OCI-M1 (cell line): ENCODE data around the gene BFSP2.
"Not testable (repeated sequence)": the region's sequence is repeated elsewhere in the genome, so short reads cannot be mapped to it uniquely, and the experiment has no call there.

Experiments used
- DNase-seq: peaks from one replicate; lab custom pipeline; 2025; lab: John Stamatoyannopoulos, UW

The BFSP2 gene

DNA sequence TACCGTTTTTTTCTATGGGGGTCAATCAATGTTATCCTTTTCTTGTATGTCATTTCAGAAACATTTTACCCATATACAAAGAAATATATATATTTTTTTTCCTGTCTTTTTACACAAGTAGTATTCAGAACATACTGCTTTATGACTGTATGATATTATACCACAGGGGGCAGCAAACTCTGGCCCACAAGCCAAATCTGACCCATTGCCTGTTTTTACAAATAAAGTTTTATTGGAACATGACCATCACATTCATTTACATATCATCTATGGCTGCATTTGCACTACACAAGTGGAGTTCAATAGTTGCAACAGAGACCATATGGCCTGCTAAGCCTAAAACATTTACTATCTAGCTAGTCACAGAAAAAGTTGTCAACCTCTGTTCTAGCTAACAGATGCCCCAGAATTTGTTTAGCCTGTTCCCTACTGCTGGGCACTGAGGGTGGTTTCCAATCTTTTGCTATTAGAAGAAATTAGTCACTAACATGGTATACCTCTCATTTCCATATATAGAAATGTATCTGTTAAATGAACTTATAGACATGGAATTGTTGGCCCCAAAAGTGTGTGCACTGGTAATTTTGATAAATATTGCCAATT, 57.7 kb downstream of the BFSP2 start:
- DNase-seq, result peak; percentile 56

GRCh38 chr3:133459400-133459799, 59.5 kb downstream of the BFSP2 start:
- no peak for DNase-seq

- no peak for DNase-seq
Measured at GRCh38 chr3:133460809-133461208, 61.0 kb downstream of the BFSP2 start.

GRCh38 chr3:133461291-133461690, 61.4 kb downstream of the BFSP2 start:
- DNase-seq, result no peak

DNA sequence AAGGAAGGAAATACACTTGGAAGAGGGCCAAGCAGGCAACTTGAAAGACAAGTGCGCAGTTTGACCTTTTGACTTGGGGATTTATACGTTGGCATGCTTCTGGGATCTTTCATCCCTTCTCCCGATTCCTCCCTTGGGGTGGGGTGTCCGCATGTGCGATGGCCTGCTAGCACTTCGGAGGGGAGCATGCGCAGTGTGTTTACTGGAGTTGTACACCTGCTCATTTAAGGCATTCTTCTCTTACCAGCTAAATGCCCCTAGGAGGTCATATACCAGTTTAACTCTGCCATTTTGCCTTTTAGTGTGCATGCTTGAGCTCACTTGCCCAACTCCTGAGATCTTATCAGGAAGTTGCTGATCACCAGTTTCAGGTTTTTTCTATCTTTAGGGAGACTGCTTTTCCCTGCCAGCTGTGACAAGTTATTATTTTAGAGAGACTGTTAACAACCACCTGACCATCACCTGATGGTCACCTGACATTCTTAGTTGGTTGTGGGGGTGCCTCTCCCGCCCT, 63.5 kb downstream of the BFSP2 start:
- DNase-seq, result no peak

GRCh38 chr3:133464573-133464972, 64.7 kb downstream of the BFSP2 start:
- DNase-seq, result peak; percentile 71

DNA sequence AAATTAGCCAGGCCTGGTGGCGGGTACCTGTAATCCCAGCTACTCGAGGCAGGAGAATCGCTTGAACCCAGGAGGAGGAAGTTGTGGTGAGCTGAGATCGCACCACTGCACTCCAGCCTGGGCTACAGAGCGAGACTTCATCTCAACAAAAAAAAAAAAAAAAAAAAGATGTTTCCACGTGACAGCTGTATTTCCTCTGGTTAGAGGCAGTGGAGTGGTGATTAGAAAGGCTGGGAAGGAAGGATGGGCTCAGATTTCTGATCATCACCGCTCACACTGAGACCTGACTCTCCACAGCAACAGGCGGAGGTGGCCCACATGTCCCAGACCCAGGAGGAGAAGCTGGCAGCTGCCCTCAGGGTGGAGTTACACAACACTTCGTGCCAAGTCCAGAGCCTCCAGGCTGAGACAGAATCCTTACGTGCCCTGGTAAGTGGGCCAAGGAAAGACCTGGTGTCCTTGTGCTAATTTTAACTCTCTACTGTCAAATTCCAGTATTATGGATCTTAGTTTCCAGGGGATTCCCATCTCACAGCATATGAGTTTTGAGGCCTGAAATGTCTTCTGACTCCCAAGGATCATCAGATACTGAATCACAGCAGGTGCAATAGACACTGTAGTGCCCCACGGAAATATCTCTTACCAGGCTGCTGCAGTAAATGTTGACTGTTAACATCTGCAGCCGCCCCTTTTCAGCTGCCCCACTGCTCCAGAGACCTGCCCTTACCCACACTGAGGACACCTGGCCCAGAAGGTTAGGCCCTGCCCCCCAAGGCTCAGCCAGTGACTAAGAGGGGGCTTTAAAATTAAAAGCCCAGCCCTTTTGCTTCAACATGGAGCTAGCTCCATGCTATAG, 66.9 kb downstream of the BFSP2 start:
- DNase-seq, result peak; percentile 27

DNA sequence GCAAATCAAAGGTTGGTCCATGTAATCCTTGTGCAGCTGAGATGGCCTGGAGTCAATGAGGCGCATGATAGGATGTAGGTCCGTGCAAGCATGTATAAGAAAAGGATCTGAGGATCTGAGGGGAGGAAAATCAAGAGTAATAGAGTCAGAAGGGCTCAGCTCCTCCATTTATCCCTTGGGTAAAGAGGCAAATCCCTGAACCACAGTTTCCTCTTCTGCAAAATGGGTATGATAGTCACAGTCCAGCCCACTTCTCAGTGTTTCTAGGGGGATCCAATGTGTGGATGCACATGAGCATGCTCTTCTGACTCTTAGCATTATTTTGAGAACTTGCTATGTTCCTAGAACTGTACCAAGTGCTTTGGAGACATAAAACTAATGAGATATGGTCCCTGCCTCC, 67.9 kb downstream of the BFSP2 start:
- DNase-seq, result no peak

DNA sequence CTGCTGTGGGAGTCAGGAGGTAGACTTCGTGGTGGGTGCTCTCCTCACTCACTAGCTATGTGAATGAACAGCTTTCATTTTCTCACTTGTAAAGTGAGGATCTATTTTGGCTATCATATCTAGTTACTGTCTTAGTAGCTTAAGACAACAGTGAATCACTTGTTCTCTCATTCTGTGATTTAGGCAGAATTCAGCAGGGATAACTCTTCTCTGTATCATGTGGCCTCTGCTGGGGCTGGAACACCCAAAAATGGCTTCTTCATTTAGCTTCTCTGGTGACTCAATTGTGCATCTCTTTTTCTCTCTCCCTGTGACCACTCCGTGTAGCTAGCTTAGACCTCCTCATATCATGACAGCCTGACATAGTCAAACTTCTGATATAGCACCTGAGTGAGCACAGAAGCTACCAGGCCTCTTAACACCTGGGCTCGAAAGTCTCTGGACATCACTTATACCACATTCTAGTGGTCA, 68.4 kb downstream of the BFSP2 start:
- DNase-seq, result no peak

GRCh38 chr3:133469140-133469731, 69.4 kb downstream of the BFSP2 start:
- DNase-seq, result no peak

GRCh38 chr3:133472242-133472641, 72.4 kb downstream of the BFSP2 start:
- no peak for DNase-seq

DNA sequence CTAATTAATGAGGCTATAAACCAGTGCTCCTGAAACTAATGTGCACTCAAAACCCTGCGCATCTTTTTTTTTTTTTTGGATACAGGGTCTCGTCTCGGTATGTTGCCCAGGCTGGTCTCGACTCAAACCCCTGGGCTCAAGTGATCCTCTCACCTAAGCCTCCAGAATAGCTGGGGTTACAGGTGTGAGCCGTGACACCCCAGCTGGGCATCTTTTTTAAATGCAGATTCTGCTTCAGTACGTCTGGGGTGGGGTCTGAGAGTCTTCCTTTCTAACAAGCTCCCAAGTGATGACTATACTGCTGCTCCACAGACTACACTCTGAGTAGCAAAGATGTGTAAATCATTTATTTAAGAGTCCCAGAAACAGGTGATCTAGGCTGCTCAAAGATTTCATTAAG, 73.0 kb downstream of the BFSP2 start:
- DNase-seq, result no peak

- not testable (repeated sequence) for DNase-seq
Measured at GRCh38 chr3:133473472-133474191, 73.8 kb downstream of the BFSP2 start.

- DNase-seq, result no peak
Measured at GRCh38 chr3:133474251-133474801, 74.5 kb downstream of the BFSP2 start.

- DNase-seq, result peak; percentile 34
Measured at GRCh38 chr3:133474817-133475216, 75.0 kb downstream of the BFSP2 start.

GRCh38 chr3:133475245-133476010, 75.6 kb downstream of the BFSP2 start:
- DNase-seq, result no peak

DNA sequence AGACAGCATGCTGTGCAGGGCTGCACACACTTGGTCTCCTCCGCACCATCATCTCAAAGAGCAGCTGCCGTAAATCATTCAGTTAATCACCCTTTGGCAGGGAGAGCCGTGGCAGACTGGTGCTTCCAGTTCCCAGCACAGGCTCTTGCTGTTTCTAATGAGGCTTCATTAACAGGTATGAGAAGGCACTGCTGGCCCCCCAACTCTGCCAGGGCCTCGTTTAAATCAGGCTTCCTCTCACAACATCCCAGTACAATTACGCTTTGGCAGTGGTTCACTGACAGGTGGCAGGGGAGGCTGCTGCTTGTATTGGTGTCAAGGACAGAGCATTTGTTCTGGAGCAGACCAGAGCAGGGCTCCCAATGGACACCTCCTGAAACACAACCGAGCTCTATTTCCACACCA, 77.1 kb downstream of the BFSP2 start:
- no peak for DNase-seq

DNA sequence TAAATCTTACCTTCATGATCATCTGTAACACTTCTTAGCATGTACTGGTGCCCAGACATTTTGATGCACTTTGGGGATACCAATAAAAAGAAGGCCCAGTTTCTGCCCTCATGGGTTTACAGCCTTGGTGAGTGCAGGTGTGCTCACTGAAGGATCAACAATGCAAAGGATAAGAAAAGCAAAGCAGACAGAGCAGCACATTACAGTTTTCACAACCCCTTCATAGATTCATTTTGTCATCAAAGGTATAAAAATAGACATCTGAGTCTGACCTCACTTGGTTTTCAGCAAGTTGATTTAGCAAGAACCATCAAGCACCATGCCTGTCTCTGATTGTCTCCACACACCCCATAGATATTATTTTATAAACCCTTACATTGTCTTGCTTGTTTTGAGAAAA, 77.6 kb downstream of the BFSP2 start:
- DNase-seq, result no peak

GRCh38 chr3:133478624-133479023, 78.8 kb downstream of the BFSP2 start:
- no peak for DNase-seq

GRCh38 chr3:133479401-133479800, 79.5 kb downstream of the BFSP2 start:
- DNase-seq, result no peak
